Measurements from ENCODE around the gene ZZZ3. TPM values are rescaled to one million over a fixed set of nuclear protein-coding genes. Genes with fewer than 3 reads are reported as not detected.

Gene ZZZ3
- polyA plus RNA-seq, 4 donors, result 61.0 to 68.8 (median 66.1) TPM

Other genes with a start within 250 kb of the ZZZ3 start
- 100 to 1,000 TPM in 1 of 4 donors, 10 to 100 TPM in 3; 69.8 to 107 (median 89.9) TPM for gene USP33, start 77.2 kb upstream of the ZZZ3 start, polyA plus RNA-seq (ENCODE audit: insufficient read length in 4 of 4)
- gene MIGA1, start 97.0 kb upstream of the ZZZ3 start, polyA plus RNA-seq (ENCODE audit: insufficient read length in 4 of 4), result 10 to 100 TPM; 17.4 to 24.9 (median 18.9) TPM
- gene NEXN, start 206.0 kb upstream of the ZZZ3 start, polyA plus RNA-seq (ENCODE audit: insufficient read length in 4 of 4), result 10 to 100 TPM; 11.0 to 16.1 (median 13.7) TPM